GM12891 (cell line): ENCODE results near the gene AHCYL2.

ENCODE experiments used
- POLR2A ChIP-seq: IDR thresholded peaks from 2 replicates; pipeline ENCODE4 v1.6.1; 2011; ENCODE audit warnings: low read depth, low read length, control low read depth
- POLR2AphosphoS5 ChIP-seq: IDR thresholded peaks from 2 replicates; pipeline ENCODE4 v1.6.1; 2011; ENCODE audit warnings: low read depth, low read length, control low read depth
- TAF1 ChIP-seq: IDR thresholded peaks from 2 replicates; pipeline ENCODE4 v1.6.1; 2011; ENCODE audit warnings: low read depth, low read length, control low read depth

GRCh38 chr7:129458171-129458570 lies 233.3 kb downstream of the AHCYL2 start:
- TF ChIP-seq POLR2A (no peak), POLR2AphosphoS5 (no peak), TAF1 (no peak)
